Bronchial epithelial cell (primary cell): ENCODE measurements around the gene EXOC7. TPM values are rescaled to one million over a fixed set of nuclear protein-coding genes. Genes with fewer than 3 reads are reported as not detected.

Experiments
- DNase-seq: peaks from one replicate; pipeline ENCODE4 v3.0.0-alpha.2; 2010; ENCODE audit warnings: low read depth
- FAIRE-seq: peaks from 2 replicates; lab custom pipeline; 2011; peaks lifted over from hg19 to GRCh38; lab: Jason Lieb, UNC
- H3K27me3 ChIP-seq: 2 replicates; pipeline ENCODE4 v1.5.1; 2011; ENCODE audit warnings: low read length; ENCODE audit not compliant: control insufficient read depth, insufficient read depth
- H3K36me3 ChIP-seq: 2 replicates; pipeline ENCODE4 v1.5.1; 2011; ENCODE audit warnings: low read length; ENCODE audit not compliant: control insufficient read depth, insufficient read depth
- H3K4me3 ChIP-seq: 2 replicates; pipeline ENCODE4 v1.5.1; 2011; ENCODE audit warnings: mild to moderate bottlenecking, low read depth, low read length, control low read depth
- CTCF ChIP-seq: IDR thresholded peaks from 2 replicates; pipeline ENCODE4 v1.5.1; 2011; ENCODE audit warnings: mild to moderate bottlenecking, moderate library complexity, low read length, control low read depth, inconsistent platforms; ENCODE audit not compliant: insufficient read depth, severe bottlenecking
- total RNA-seq: library from RNA; depleted of rRNA; stranded (reverse); fragments of >200 nt; gene quantifications from 2 replicates; pipeline ENCODE4 v1.2.1, GENCODE V29; 2014

Gene EXOC7
- total RNA-seq, 1 donor from 2014 or later, result 41.9 TPM

GRCh38 chr17:76145231-76146052 lies 41.9 kb upstream of the EXOC7 start:
- DNase-seq (no peak), FAIRE-seq (no peak)
- Histone ChIP-seq H3K36me3 (no peaks in the 10 kb centered on the region), H3K27me3 (peaks cover 8% of the 10 kb centered on the region), H3K4me3 (no peak overlapping the region)
- TF ChIP-seq CTCF, result no peak

GRCh38 chr17:76142585-76143041 lies 39.0 kb upstream of the EXOC7 start:
- Histone ChIP-seq H3K27me3 (peaks cover 24% of the 10 kb centered on the region), H3K4me3 (no peak overlapping the region), H3K36me3 (no peaks in the 10 kb centered on the region)
- no peak for DNase-seq
- TF ChIP-seq CTCF, result no peak
- no peak for FAIRE-seq

GRCh38 chr17:76142039-76142584 lies 38.5 kb upstream of the EXOC7 start:
- no peak for FAIRE-seq
- no peak for DNase-seq
- TF ChIP-seq CTCF, result no peak
- Histone ChIP-seq H3K36me3 (no peaks in the 10 kb centered on the region), H3K4me3 (no peak overlapping the region), H3K27me3 (peaks cover 24% of the 10 kb centered on the region)

GRCh38 chr17:76141212-76142038 lies 37.8 kb upstream of the EXOC7 start, which contains the start of gene FOXJ1:
FOXJ1 (minus strand) TSS chr17:76141245; CDS start chr17:76140395, 850 bp downstream.
- FAIRE-seq (no peak), DNase-seq (peak; percentile 76)
- Histone ChIP-seq H3K36me3 (no peaks in the 10 kb centered on the region), H3K27me3 (peaks cover 26% of the 10 kb centered on the region), H3K4me3 (peak within 1 kb of the TSS; percentile 35)
- no peak for TF ChIP-seq CTCF

GRCh38 chr17:76140661-76141211 lies 37.1 kb upstream of the EXOC7 start:
- H3K27me3 ChIP-seq, result peaks cover 26% of the 10 kb centered on the region

More at GRCh38 chr17:76140661-76141211, 37.1 kb upstream of the EXOC7 start:
- no peak for TF ChIP-seq CTCF
- H3K36me3 ChIP-seq, result no peaks in the 10 kb centered on the region
- no peak for DNase-seq
- FAIRE-seq, result no peak
- H3K4me3 ChIP-seq, result no peak overlapping the region
